GM10266 (cell line): ENCODE data around the gene NFE2L2.
"Not testable (repeated sequence)": the region's sequence is repeated elsewhere in the genome, so short reads cannot be mapped to it uniquely, and the experiment has no call there.

ENCODE experiments used
- DNase-seq: peaks from one replicate; pipeline ENCODE4 v3.0.0; 2012; ENCODE audit errors: extremely low spot score
- CTCF ChIP-seq: IDR thresholded peaks from 2 replicates; pipeline ENCODE4 v1.5.1; 2012; ENCODE audit warnings: mild to moderate bottlenecking, low read depth; ENCODE audit not compliant: control insufficient read depth, insufficient read depth; ENCODE audit errors: missing control alignments

The NFE2L2 gene

DNA sequence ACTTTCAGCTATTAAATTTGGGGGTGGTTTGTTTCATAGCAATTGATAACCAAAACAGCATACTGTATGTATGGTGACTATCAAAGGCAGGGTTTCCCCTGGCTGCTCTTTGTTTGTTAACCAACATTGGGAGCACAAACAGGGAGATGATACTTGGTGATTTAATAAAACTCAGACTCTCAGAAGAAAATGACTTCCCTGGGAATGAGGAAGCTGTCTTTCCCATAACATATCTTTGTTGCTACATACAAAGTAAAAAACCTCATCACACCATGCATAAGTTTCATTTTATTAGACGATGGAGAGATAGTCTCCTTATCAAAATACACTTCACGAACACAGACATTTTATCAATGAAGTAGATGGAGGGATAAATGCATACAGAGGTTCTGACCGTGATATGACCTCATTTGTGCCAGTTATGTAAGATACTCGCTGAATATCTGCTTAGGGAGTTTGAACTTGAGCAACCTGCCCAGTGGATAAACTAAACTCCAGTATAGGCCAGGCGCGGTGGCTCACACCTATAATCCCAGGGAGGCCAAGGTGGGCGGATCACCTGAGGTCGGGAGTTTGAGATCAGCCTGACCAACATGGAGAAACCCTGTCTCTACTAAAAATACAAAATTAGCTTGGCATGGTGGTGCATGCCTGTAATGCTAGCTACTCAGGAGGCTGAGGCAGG, 3.8 kb upstream of the NFE2L2 start:
- no peak for DNase-seq
- no peak for TF ChIP-seq CTCF

DNA sequence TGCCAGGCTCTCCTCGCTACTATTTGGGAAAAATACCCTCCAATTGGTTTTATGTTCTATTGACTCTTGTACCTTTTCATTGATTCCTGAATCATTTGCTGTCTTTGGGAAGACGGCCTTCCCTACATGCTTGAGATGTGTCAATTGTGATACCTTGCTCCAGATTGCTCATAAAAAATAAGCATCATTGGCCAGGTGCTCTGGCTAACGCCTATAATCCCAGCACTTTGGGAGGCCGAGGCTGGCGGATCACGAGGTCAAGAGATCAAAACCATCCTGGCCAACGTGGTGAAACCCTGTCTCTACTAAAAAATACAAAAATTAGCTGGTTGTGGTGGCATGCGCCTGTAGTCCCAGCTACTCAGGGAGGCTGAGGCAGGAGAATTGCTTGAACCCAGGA, 2.4 kb upstream of the NFE2L2 start:
- DNase-seq = not testable (repeated sequence)

DNA sequence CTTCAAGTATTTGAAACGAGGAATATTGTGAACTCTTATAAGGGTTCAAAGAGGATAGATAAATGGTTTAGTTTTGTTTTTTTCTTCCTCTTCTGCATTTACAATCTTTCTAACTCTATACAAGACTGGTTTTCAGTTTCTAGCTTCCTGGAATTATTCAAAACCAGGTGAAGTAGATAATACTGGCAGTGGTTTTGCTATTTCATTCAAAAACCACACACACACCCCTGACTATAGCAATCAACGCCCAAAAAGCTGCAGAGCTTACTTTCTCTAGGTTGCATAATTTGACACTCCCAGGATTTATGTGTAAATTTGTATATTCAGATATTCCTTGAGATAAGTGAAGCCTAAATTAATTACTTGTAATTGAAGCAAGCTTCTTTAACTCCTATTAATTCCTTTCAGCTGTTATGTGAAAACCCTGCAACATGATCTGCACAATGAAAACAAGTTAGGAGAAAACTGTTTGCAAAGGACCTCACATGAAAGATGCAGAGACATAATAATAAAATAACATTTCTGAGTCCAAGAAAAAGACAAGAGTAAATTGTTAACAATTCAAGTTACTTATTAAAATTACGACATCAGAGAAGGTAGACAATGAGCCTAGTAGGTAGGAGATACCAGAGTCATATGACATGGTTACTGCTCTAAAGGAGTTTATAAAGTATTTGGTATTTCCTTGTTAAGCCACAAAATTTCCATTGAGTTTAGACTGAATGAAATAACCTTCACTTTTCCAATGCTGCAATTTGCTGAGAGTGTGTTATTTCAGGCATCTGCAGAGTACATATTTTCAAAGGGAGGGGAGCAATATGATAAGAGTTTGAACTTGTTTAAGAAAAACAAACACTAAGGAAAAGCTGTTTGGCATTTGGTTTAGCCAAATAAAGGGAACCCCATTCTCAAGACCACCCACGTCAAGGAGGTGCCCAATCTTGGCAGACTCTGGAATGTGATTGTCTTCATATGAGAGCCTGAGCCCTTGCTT, 1.6 kb upstream of the NFE2L2 start:
- no peak for TF ChIP-seq CTCF
- no peak for DNase-seq

DNA sequence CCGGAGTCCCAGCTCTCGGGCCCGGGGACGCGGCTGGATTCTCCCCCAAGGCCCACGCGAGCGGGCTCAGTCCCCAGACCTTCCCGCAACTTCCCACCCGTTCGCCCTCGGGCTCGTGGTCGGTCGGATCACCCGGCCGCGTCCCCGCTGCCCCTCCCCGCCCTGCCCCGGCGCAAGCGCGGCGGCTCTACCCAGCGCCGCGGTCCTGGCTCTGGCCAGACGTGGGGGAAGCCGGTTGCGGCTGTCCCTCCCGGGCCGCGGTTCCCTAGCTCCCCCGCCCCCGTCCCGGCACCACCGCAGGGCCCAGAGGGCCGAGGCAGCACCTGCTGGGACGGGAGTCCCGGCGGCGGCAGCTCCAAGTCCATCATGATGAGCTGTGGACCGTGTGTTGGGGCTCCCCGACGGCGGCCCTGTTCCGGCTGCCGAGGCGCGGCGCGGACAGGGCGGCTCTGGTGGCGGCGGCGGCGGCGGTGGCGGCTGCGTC, 276 bp downstream of the NFE2L2 start:
- no peak for TF ChIP-seq CTCF
- DNase-seq = no peak

- peak; percentile 83 for DNase-seq
- peak; percentile 92 for TF ChIP-seq CTCF
Observed at GRCh38 chr2:177263451-177264208, 897 bp downstream of the NFE2L2 start.

GRCh38 chr2:177262958-177263450, 1.5 kb downstream of the NFE2L2 start:
- DNase-seq = no peak

More at GRCh38 chr2:177262958-177263450, 1.5 kb downstream of the NFE2L2 start:
- TF ChIP-seq CTCF = no peak
